HG02885 (cell line): ENCODE measurements around the gene KLHL24.
"Not testable (repeated sequence)": the region's sequence is repeated elsewhere in the genome, so short reads cannot be mapped to it uniquely, and the experiment has no call there.

ENCODE experiments used
- ATAC-seq: cut with Tn5 transposase; IDR thresholded peaks from one replicate; pipeline ENCODE4 v1.9.1; 2021; ENCODE audit warnings: mild to moderate bottlenecking; ENCODE audit not compliant: unreplicated experiment, poor library complexity

Gene KLHL24

GRCh38 chr3:183634707-183635106 is 716 bp upstream of the KLHL24 start:
- no peak for ATAC-seq

- no peak for ATAC-seq
These were observed 354 bp upstream of the KLHL24 start for GRCh38 chr3:183635107-183635430.

DNA sequence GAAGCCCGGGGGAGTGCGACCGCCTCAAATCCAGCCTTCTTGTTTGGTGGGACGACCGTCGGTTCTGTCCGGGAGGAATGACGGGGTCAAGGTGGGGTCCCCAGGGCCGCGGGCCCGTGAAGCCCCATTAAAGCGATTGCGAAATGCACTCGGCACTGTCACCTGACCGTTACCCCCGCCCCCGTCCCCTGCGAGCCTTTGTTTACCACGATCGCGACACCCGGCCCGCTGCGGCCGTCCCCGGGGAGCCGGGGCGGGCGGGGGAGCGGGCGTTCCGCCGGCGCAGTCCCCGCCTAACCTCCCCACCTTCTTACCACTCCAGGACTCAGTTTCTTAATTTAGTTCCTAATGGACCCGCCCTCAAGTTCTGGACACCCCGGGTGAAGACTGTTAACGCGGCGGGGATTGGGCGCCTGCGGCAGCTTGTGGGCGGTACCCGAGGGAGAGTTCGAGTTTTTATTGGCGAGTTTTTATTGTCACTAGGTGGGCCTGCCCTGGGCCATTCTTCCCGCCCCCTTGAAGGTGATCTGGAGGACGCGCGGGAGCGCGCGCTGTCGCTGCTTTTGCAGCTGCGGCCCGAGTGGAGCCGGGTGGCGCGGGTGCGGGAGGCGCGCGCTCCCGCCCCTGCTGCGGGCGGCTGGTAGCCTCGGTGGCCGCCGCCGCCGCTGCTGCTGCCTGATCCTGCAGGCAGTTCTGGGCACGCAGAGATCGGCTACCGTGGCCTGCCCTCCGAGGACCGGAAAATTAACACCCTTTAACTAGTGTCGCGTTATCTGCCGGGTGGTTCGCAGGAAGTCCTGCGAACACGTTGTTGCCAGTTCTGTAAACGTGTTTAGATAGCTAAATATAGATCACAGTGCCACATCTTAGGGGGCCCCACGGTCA is 1.0 kb downstream of the KLHL24 start:
- ATAC-seq: peak; percentile 80

DNA sequence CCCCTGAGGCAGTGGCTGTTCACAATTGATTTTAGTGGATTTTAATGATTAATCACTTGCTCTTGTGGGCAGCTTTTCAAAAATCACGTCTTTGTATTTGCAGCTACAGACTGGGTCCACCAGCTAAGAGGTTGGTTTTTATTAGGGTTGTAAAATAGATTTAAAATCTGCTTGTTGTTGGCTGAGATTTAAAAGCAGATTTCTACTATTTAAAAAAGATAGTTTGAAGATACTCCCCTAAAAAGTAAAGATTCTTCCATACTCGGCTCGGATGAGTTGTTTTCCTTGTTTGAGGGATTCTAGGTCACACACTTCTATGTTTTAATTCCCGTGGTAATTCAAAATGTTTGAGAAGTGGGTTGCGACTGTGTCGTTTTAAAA is 1.7 kb downstream of the KLHL24 start:
- no peak for ATAC-seq

GRCh38 chr3:183637633-183638032 is 2.2 kb downstream of the KLHL24 start:
- not testable (repeated sequence) for ATAC-seq

DNA sequence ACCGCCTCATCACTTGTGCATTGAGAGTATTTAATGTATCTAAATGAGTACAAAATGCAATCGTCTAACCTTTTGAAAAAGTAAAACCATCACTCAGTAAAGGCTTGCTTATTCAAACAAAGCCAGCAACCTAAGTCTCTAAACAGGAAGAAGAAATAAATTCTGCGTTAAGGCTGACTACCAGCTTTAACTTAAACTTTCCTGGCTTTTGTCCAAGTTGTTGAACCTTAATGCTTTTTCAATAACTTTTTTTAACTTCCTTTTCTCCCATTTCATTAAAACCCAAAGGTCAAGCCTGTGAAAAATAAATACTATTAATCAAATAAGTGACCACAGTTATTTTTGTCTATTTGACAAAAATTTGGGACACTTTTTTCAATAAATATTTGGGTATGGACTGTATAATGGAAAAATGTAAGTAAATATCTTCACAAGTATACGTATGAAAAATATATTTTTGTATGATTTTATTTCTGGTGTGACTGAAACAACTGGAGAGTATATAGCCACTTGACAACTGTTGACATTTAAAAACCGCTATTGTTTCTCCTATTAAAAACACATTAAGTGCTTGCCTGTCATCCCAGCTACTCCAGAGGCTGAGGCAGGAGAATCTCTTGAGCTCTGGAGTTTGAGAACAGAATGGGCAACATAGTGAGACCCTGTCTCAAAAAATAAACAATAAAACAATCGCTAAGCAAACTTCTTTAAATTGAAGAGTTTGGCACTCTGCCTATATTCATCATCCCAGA is 2.9 kb downstream of the KLHL24 start:
- no peak for ATAC-seq

DNA sequence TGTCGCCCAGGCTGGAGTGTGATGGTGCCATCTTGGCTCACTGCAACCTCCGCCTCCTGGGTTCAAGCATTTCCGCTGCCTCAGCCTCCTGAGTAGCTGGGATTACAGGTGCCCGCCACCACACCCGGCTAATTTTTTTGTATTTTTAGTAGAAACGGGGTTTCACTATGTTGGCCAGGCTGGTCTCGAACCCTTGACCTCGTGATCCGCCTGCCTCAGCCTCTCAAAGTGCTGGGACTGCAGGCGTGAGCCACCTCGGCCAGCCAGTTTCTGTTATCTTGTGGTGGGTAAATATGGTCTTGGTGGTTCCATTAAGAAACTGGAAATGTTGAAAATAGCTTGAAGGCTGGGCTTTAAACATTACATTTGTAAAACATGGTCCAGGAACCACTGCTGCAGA is 5.2 kb downstream of the KLHL24 start:
- not testable (repeated sequence) for ATAC-seq

GRCh38 chr3:183641882-183642281 is 6.5 kb downstream of the KLHL24 start:
- no peak for ATAC-seq

DNA sequence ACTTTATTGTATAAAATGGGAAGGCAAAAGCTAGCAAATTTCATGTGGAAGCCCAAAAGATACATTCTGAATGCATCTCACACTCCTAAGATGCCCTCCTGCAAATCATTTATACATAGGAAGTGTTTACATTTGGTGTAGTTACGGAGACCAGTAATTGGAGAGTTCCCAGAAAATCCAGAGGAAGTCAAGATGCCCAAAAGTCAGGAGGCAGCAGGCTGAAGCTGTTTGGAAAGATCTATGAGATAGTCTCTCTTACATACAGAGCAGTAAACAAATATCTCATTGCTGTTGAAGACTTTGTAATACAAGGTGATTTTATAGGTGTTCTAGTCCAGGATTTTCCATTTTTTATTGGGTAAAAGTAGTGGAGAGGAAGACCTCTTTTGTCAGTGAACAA is 8.8 kb downstream of the KLHL24 start:
- ATAC-seq: no peak

DNA sequence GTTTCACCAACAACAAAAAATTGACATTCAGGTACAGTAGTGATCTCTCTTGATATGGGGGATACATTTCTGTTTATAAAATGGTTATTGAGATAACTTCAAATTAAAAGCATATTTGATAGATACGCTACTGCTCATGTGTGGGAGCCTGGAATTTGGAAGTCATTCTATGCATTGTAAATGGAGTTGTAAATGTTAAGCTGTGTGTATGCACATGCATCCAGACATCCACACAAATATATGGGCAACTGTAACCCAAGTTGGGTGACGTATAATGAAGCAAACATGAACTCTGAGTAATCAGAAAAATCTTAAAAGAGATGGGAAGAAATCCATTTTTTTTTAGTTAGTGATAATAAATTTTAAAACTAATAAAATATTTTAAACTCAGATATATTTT is 9.8 kb downstream of the KLHL24 start:
- no peak for ATAC-seq

DNA sequence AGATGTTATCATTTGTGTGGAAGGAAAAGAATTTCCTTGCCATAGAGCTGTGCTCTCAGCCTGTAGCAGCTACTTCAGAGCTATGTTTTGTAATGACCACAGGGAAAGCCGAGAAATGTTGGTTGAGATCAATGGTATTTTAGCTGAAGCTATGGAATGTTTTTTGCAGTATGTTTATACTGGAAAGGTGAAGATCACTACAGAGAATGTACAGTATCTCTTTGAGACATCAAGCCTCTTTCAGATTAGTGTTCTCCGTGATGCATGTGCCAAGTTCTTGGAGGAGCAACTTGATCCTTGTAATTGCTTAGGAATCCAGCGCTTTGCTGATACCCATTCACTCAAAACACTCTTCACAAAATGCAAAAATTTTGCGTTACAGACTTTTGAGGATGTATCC is 15.1 kb downstream of the KLHL24 start:
- ATAC-seq: no peak

DNA sequence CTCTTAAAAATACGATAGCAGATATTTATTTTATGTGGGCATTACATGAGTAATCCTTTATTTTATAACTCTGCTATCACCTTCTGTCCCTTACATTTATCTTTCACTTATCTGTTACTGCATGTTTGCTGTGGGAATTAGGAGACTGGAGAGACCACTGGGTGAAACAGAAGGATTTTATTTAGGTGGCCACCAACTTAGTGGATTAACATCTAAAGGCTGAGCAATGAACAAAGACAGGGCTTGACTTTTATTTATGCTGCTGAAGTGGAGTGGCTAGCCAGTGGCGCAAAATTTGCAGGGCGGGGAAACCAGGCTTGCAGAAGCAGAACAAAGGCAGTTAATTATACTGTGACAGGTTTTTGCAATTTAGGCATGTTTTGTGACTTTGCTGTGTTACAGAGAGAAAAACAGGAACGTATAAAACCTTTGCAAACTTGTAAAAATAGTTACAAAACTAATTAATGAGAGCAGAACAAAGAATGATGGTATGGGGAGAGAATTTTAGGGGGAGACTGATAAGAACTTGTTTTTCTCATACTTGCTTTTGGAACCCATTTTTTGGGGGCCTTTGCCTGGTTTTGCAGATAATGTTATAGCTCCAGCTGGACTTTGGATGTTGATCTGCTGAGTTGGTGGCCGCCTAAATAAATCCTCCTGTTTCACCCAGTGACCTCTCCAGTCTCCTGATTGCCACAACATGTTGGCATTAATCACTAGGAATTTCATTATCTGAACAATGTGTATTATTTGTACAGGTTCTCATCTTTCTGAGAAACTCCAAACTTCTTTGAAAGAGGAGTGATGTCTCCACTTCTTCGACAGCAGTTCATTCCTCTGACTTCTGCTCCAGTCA is 18.0 kb downstream of the KLHL24 start:
- ATAC-seq: no peak

GRCh38 chr3:183654727-183655126 is 19.3 kb downstream of the KLHL24 start:
- no peak for ATAC-seq

DNA sequence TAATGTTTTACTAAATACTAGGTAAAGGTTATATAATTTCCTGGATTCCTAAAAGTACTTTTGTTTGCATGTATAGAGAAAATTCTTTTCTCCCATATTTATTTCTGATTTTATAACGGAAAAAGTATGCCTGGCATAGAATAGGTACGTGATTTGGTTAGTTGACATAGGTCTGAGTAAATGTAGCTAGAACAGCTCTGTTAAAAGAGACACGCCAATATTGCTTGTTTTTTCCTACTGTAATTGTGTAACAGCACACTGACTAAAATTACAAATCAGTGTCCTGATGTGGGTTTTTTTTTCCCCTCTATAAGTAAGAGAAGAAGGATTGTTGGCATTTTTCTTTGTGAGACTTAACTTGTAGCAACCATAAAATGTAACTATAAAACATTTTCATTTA is 26.7 kb downstream of the KLHL24 start:
- ATAC-seq: no peak

DNA sequence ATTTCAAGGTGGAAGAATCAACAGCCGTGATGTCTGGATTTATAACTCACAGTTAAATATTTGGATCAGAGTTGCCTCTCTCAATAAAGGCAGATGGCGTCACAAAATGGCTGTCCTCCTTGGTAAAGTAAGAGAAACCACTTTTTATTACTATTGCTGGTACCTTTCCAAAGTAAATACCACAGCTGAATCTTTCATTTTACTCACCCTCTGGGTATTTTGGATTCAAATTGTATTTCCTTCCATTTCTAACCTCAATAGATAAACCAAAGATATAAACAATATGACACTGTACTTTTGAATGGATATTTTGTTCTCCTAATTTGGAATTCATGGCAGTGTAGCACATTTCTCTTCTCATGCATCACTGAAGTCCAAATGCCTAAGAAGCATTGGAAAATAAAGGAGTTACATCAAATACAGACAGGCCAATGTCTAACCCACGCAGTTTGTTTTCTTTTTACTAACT is 29.5 kb downstream of the KLHL24 start:
- ATAC-seq: no peak

GRCh38 chr3:183680061-183680460 is 44.6 kb downstream of the KLHL24 start:
- no peak for ATAC-seq

- ATAC-seq: no peak
These were observed 52.3 kb downstream of the KLHL24 start for GRCh38 chr3:183687705-183688104.

DNA sequence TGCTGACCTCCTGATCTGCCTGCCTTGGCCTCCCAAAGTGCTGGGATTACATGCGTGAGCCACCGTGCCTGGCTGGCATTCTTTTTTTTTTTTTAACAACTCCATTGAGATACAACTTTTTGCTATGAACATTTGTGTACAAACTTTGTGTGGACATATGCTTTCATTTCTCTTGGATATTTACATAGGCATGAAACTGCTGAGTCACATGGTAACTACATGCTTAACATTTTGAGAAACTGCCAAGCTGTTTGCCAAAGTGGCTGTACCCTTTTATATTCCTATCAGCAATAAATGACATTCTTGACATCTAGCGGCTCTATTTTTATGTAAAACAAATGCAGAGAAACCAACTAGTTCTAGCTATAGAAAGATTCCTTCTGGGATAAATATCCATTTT is 53.5 kb downstream of the KLHL24 start:
- ATAC-seq: no peak

GRCh38 chr3:183689621-183690020 is 54.2 kb downstream of the KLHL24 start:
- ATAC-seq: not testable (repeated sequence)

DNA sequence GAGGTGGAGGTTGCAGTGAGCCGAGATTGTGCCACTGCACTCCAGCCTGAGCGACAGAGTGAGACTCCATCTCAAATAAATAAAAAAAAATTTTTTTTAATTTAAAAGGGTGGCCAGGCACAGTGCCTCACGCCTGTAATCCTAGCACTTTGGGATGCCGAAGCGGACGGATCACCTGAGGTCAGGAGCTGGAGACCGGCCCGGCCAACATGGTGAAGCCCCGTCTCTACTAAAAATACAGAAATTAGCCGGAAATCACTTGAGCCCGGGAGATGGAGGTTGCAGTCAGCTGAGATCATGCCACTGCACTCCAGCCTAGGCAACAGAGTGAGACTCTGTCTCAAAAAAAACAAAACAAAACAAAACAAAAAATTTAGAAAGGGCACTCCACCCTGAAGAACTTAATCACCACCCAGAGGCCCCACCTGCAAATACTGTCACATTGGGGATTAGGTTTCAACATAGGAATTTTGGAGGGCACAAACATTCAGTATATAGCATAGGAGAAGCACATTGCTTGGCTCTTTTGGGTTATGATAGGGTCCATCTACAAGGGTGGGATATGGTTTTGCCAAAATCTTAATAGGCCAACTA is 55.1 kb downstream of the KLHL24 start:
- ATAC-seq: no peak
